DMS53 (cell line): ENCODE results near the gene FBXL4.

ENCODE experiments used
- DNase-seq: peaks from one replicate; lab custom pipeline; 2025; lab: John Stamatoyannopoulos, UW

The FBXL4 gene

DNA sequence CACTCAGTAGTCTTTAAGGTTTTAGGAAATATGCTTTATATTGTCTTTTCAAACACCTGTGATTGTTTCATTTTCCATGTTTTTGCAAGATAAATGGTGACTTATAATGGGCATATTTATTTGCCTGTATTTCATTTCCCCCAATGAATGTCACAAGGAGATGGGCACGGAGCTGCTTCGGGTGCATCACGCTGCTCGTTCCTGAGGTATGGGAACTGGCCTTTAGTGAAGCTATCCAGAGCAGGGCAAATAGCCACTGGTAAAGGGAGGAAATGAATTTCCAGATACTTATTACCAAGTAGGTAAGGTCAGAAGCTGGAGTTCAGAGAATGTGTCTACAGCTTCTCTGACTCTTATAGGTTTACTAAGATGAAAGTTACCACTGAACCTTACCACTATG, 109.7 kb downstream of the FBXL4 start:
- DNase-seq, result no peak

DNA sequence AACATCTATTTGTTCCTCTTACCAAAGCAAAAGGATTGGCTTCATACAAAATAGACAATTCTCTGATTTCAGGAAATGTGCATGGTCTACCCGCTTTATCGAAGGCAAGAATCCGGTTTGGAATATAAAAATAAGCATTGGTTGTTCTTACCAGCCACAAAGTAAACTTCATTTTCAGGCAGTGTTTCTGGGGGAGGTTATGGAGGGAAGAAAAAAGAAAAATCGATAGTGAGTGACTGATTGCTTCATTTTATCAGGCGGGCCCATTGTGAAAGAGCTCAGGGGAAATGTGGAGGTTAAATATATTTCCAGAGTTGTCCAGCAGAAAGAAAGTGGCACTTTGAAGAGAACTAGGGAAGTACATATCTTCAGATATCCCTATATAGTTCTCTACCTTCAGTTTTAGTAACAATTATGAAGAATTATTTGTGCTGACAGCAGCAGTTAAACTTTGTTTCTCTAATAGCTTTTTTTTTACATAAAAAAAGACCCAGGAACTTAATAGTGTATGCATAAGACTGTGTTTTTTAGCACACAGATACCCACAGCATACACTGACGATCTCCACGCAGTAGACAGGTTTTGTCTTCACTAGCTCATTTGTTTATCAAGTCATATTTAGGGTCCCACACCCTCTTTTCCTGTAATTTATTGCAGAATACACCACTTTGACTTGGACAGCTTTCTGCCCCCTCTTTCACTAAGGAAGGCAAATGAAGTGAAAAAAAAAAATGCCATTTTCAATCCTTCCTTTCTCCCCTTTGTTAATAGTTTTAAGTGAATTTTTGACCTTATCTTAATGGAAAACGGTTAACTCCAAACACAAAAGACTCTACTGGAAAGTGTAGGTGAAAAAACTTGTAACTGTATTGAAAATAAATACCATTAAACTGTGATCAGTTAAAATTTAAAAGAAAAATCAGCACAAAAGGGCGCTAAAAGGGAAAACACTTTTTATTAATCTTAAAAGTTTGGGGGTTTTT, 110.5 kb downstream of the FBXL4 start:
- no peak for DNase-seq

DNA sequence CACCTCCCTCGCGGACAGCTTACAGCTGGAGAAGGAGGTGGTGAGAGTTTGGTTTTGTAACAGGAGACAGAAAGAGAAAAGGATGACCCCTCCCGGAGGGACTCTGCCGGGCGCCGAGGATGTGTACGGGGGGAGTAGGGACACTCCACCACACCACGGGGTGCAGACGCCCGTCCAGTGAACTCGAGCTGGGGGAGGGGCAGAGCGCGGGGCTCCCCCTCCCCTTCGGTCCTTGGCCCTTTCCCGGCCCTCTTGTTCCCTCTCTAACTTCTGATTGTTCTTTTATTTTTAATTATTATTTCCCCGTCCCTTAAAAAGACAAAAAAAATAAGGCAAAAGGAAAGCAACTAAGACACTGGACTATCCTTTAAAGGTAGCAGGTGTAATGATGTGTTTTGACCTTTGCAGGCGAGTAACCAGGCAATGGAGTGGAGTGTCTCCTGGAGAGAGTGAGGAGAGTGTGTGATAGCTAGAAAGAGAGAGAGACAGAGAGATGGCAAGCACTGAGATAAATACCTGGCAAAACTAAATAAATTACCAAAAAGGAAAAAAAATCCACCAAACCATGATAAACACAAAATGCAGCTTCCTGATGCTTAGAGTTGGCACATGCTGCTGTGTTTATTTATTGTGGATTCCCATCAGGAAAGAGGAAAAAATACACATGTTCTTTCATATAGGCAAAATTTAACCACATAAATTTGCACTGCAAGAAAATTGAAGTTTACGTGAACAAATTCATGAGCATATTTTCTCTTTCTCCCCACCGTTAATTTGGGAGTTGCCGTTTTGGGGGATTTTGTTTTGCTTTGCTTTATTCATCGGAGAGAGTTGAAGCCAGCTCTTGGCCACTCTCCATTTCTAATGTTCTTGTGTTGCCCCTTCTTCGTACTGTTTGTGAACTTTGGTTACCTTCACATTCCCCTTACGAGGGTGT, 111.5 kb downstream of the FBXL4 start:
- DNase-seq, result peak; percentile 45

DNA sequence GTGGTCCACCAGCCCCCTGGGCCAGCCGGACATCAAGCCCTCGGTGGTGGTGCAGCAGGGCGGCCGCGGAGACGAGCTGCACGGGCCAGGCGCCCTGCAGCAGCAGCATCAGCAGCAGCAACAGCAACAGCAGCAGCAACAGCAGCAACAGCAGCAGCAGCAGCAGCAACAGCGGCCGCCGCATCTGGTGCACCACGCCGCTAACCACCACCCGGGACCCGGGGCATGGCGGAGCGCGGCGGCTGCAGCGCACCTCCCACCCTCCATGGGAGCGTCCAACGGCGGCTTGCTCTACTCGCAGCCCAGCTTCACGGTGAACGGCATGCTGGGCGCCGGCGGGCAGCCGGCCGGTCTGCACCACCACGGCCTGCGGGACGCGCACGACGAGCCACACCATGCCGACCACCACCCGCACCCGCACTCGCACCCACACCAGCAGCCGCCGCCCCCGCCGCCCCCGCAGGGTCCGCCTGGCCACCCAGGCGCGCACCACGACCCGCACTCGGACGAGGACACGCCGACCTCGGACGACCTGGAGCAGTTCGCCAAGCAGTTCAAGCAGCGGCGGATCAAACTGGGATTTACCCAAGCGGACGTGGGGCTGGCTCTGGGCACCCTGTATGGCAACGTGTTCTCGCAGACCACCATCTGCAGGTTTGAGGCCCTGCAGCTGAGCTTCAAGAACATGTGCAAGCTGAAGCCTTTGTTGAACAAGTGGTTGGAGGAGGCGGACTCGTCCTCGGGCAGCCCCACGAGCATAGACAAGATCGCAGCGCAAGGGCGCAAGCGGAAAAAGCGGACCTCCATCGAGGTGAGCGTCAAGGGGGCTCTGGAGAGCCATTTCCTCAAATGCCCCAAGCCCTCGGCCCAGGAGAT, 112.4 kb downstream of the FBXL4 start:
- peak; percentile 64 for DNase-seq

DNA sequence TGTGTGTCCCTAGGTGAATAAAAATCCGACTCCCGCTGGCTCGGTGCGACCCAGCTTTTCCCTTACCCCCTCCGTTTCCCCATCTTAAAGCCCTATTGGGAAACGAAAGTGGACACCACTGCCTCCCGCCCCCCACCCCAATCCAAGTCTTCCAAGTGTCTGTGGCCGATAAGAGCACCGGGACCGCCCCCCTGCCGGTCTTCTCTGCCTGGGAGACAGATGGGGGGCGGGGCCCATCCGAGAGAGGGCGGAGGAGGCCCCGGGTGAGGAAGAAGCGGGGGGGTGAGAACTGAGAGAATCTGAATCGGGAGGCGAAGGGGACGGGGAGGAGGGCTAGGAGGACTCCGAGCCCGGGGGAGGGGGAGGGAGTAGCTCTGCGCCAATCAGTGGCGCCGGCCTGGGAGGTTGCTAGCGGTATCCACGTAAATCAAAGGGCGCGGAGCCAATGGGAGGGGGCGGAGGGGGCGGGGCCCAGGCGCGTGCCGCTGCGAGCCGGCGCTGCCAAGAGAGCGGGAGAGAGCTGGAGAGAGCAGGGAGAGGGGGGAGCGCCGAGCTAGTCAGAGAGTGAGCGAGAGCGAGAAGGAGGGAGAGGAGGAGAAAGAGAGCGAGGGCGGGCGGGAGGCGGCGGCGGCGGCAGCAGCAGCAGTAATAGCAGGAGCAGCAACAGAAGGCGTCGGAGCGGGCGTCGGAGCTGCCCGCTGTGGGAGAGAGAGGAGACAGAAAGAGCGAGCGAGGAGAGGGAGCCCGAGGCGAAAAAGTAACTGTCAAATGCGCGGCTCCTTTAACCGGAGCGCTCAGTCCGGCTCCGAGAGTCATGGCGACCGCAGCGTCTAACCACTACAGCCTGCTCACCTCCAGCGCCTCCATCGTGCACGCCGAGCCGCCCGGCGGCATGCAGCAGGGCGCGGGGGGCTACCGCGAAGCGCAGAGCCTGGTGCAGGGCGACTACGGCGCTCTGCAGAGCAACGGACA, 113.4 kb downstream of the FBXL4 start, which contains the start of gene POU3F2:
Gene POU3F2, plus strand, starts transcription at position 515 of the 972 bp plus-strand sequence. Its CDS starts 300 bp downstream, at position 815.
- DNase-seq, result peak; percentile 97

DNA sequence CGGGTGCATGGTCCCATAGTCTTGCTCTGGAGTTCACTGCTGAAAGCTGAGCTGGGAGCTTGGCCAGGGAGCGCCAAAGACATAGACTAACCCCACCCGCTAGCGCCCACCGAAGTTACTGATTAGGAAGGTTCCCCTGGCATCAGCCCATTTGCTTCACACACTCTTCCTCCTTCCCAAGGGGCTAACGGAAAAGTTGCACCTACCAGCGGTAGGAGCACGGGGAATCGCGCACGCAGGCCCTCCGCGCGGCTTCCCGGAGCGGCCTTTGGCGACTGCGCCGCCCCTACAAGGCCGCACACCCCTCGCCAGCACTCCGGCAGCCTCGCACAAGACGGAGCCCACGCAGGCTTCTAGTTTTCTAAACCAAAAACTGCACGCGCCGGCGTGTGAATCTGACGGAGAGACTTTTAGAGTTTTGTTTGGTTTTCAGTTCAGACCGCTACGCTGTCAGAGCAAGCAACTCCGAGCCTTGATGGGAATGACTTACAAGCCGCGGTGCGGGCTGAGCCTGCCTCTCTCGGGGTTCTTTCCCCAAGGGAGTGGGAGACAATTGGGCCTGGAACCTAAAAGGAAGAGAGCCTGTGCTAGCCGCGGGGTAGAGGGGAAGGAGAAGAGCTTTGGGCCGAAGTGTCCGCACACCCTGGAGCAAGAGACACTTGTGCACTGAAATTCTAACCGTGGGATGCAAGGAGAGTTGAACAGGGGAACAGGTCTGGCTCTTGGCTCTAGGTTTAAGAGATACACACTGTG, 114.3 kb downstream of the FBXL4 start:
- DNase-seq, result peak; percentile 78

DNA sequence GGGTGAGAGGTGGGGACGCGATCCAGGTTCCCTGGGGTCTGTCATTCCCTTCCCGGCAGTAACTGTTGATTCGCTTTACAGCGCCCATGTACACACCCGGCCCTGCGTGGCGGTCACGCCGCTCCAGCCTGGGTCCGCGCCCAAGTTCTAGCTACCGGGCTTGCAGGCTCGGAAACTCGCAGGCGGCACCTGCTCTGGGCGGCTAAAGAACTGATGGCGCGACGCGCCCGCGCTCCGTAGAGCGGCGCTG, 114.8 kb downstream of the FBXL4 start:
- DNase-seq, result peak; percentile 82

DNA sequence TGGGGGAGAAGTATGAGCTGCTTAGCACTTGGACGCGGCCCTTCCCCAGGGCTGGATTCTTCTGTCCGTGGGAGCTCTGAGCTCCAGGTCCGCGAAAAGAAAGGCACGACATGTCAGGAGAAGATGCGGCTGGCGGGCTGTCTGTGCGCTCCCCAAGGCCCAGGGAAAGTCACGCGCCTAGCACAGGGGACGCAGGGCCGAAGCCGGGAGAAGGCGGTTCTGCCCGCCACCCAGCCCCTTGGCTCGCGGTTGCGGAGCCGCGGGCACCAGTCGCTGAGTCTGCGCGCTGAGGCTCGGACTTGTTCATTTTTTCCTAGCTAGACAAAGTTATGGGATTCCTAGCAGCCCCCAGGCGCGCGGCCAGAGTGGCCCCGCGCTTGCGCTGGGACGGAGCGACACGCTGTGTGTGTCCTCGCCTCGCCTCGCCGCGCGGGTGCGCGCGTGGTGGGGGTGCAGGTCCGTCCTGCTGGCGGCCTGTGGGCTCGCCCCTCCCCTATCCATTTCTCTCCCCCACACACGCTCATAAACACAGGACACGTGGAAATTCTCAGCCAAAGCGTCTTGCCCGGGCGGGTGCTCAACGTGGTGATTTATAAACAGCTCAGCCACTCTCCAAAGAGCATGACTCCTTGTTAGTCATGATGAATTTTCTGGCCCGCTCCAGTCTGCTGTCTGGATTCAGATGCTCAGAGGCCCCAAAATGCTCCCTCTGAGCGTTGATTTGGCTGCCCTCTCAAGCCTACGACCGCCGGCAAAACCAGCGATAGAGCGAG, 115.3 kb downstream of the FBXL4 start:
- peak; percentile 78 for DNase-seq

DNA sequence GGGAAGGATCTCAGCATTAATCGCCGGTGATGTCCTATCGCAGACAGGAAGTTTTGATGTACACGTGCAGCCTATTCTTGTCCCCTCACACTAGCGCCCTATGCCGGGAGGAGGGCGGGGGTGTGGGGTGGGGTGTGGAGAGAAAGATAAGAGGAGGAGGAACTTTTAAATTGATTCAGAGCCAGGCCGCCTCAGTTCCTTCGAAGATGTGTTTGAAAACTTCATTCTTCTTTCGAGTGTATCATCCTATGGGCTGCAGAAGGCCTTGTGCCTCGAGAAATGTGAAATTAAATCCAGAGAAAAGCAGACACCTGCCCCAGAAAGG, 115.8 kb downstream of the FBXL4 start:
- DNase-seq, result no peak

DNA sequence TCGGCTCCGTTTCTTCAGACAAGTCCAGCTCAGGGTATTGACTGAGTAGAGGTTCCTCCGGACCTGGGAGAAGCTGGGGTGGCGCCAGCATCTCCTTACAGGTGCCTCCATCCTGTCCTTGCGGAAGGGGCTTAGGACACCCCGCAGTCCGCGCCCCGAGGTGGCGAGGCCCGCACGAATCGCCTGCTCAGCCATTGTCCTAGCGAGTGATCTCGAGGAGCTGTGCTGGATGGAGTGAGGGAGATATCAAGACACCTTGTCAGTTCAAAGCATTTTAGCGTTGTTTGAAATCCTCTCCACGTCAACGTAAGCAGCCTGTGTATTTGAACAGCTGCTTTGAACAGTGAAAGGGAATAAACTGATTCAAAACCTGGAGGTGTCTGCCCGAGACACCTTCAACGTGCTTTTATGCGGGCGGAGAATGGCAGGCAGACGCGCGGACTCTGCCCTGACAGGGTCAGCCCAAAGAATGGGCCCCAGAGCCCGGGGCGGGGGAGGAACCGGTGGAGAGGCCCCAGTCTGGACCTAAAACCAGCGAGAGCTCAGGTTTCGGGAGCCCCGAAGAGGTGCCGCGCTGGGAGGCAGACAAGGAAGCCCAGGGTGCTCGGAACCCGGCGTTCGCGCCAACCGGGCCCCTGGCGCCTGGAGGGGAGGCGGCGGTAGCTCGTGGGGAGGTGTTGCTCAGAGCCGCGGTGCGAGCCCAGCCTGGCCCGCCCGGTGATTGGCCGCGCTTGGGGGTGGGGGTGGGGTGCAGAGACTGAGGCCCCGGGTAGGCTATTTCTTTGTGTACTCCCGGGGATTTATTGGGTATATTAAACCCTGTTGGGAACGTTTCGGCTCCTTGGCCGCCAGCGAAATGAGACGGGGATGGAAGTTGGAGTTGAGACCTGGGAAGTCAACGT, 116.4 kb downstream of the FBXL4 start:
- DNase-seq, result peak; percentile 75

DNA sequence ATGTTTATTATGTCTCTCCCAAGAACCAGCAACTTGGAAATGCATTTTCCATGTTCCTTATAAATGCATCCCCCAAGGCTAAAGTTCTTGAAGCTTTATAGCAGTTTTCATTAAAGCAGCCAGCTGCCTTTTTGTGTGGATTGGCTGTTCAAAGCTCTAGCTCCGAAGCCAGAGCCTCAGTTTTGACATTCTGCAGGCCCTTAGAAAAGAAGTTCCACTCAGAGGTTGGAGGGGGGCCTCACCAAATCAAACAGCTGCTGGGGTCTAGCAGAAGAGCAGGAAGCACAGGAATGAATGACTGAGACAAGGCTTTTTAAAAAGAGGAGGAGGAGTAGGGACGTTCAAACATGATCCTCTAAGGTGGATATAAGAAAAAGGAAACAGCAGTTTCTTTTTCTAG, 117.6 kb downstream of the FBXL4 start:
- no peak for DNase-seq

DNA sequence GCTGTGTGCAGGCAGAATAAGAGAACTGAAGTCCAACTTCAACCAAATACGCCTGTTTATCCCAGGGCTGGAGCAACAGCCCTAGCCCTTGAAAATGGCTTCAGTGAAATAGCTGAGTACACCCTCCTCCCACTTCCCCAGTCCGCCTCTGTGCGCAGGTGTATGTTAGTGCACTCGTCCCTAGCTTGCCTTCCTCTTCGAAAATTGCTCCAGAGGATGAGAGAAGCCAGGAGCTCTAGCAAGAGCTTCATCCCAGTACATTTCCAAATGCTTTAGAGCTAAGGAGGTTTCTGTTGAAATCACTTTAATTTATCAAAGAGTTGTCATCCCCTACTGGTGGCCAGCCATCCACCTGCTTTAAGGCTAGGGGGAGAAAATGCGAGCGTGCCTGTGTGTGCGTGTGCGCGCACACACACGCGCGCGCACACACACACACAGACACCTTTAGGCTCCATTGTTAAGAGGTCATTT, 118.8 kb downstream of the FBXL4 start:
- DNase-seq, result peak; percentile 88

DNA sequence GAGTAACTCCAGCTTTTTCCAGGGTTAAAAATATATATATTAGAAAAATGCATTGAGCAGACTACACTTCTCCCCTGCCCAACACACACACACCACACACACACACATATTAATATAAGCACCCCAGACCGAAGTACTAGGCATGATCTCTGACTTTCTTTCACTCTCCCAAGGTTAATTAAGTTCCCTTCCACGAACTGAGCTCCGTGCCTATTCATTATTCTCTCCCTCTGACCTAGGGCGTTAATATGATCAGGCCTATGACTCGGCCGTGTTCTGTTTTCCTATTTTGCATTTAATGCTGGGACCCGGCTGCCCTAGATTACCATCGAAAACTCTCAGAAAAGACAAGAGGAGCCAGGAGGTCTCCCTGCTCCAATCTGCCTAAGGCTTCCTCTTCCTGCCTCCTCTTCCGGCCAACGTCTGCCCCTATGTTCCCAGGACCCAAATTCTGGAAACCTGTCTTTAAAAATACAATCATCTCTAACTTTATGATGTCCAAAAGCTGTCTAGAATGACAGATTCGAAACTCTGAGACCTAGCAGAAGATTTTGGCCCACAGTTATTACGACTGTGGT, 119.4 kb downstream of the FBXL4 start:
- peak; percentile 59 for DNase-seq

DNA sequence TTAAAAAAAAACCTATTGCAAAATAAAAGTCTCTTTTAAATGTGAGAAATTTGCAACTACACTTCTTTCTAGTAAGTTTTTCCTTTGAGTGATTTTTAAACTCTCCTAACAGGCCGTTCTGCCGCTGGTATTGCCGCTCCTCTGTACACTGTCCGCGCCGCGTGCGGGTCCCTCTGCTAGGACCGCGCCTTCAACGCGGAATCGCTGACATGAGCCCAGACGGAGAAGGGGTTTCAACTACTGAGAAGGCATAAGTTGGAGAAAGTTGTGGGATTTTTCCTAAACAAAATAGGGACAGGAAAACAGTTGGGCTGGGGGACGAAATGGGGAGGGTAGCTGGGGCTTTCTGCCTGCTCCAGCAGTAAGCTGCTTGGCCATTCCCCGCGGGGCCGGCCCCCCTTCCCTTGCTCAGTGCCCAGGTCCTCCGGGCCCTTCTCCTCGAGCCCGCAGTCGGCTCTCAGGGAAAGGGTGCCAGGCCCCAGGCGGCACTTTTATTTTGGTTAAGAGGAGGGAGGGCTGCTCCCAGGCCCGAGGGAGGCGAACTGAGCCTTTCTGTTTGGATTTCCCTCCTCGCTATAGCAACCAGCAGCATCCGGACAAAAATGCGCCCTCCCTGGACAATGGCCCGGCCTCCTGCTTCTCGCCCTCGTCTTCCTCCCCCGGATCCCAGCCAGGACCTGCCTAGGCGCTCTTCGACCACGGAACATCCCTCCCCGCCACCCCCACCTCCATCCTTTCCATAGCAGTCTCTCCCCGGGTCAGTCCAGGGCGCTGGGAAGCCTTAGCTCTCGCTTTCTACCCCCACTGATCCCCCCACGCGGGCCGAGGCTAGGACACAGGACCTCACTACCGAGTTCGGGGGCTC, 120.2 kb downstream of the FBXL4 start:
- peak; percentile 55 for DNase-seq

DNA sequence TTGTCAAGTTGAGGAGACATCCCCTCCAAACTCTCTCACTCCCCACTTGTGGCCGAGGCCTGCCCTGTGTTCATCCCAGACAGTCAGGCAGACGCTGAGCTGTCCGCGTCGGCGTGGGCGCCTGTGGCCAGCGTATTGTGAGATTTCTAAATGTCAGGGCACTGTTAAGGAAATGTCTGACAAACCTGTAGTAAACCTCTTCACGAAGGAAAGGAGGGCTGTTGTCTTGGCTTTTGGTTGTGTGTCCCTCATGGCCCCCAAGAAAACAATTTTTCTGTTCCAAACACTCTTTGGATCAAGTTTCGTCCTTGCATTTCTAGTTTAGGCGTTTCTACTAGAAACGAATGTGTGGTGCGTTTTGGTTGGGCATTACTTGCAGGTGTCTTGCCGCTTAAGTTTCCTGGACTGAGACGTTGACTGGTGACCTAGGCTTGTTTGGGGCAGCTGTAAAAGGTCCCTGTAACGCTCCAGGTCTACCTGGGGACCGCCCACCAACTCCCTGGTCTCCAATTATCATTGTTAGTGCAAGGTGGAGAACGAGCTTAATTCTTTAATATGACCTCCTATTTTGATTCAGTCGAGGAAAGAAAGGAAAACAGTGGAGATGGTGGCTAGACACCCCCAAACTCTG, 122.0 kb downstream of the FBXL4 start:
- no peak for DNase-seq

DNA sequence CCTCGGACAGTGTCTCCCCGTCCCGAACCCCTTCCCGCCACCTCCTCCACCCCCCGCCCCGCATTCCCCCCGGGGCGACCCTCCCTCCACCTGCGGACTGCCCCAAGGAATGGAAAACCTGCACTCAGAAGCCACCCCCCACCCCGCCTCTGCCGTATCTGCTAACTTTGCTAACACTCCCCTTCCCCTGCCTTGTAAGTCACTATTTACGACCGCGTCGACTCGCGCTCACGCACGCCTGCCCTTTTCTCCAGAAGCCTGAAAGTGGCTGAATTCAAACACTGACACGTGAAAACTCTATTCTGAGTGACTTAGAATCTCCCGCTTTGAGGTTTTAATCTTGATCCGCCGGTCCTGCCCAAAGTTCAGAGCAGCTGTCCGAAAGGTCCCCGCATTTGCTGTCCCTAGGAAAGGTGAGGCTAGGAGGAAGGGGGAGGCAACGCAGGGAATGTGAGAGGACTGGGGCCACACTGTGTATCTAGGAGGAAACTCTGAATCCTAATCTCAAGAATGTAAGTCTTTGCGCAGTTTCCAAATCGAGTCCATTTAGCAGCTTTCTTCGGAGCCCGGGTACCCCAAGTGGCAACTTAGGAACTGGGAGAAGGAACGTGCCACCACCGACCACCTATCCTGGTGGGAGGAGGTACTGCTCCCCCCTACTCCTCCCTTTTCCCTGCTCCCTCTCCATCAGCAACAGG, 122.7 kb downstream of the FBXL4 start:
- DNase-seq, result peak; percentile 37
